VCaP (cell line): ENCODE measurements around the gene AP1AR.

Source experiments
- H3K27ac ChIP-seq: fragments of 450-650 bp; 2 replicates; pipeline ENCODE4 v1.5.1; 2017
- TF ChIP-seq, protein P1 (sequence below): fragments of 450-650 bp; conservative IDR thresholded peaks from 2 replicates; pipeline ENCODE4 v1.5.1; 2017; ENCODE audit warnings: mild to moderate bottlenecking, moderate library complexity

AP1AR gene

GRCh38 chr4:112315446-112315845 is 83.9 kb downstream of the AP1AR start:
- H3K27ac ChIP-seq, result no peak overlapping the region
- TF ChIP-seq, protein P1, sequence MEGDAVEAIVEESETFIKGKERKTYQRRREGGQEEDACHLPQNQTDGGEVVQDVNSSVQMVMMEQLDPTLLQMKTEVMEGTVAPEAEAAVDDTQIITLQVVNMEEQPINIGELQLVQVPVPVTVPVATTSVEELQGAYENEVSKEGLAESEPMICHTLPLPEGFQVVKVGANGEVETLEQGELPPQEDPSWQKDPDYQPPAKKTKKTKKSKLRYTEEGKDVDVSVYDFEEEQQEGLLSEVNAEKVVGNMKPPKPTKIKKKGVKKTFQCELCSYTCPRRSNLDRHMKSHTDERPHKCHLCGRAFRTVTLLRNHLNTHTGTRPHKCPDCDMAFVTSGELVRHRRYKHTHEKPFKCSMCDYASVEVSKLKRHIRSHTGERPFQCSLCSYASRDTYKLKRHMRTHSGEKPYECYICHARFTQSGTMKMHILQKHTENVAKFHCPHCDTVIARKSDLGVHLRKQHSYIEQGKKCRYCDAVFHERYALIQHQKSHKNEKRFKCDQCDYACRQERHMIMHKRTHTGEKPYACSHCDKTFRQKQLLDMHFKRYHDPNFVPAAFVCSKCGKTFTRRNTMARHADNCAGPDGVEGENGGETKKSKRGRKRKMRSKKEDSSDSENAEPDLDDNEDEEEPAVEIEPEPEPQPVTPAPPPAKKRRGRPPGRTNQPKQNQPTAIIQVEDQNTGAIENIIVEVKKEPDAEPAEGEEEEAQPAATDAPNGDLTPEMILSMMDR, result no peak

DNA sequence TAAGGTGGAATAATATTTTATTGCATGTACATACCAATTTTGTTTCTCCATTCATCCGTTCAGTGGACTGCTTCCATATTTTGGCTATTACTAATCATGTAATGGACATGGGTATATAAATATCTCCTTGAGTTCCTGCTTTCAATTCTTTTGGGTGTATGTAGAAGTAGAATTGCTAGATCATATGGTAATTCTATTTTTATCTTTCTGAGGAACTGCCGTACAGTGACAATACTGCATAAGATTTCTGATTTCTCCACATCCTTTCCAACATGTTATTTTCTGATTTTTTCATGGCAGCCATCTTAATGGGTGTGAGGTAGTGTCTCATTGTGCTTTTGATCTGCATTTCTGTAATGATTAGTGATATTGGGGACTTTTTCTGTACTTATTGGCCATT is 84.8 kb downstream of the AP1AR start:
- no peak overlapping the region for H3K27ac ChIP-seq
- TF ChIP-seq, protein P1, result no peak

GRCh38 chr4:112318239-112319142 is 86.9 kb downstream of the AP1AR start:
- H3K27ac ChIP-seq, result no peak overlapping the region

More at GRCh38 chr4:112318239-112319142, 86.9 kb downstream of the AP1AR start:
- TF ChIP-seq, protein P1, result no peak
